SK-N-SH (cell line): ENCODE measurements around the gene UBE2E1. TPM values are rescaled to one million over a fixed set of nuclear protein-coding genes. Genes with fewer than 3 reads are reported as not detected.

Source experiments
- CTCF ChIA-PET: fragments of 300-600, 350-600 bp; formaldehyde crosslinking; extraction: SDS; loops from one replicate; lab custom pipeline; 2021; lab: Yijun Ruan, JAX
- POLR2A ChIA-PET: fragments of 350-600 bp; sonication (Branson Sonifier 250); formaldehyde crosslinking; extraction: SDS; loops from one replicate; lab custom pipeline; 2020; ENCODE audit warnings: antibody characterized with exemption, inconsistent platforms; lab: Yijun Ruan, JAX
- DNase-seq: peaks from one replicate; pipeline ENCODE4 v3.0.0; 2012
- H2AFZ ChIP-seq: fragments of 200-600 bp; sonication (generic); 2 replicates; pipeline ENCODE4 v1.8.1; 2016; ENCODE audit warnings: antibody characterized with exemption, mild to moderate bottlenecking, low read depth
- H3F3A ChIP-seq: fragments of 200-600 bp; sonication (generic); replicated peaks from 2 replicates; pipeline ENCODE3; 2016; ENCODE audit warnings: antibody characterized with exemption, mild to moderate bottlenecking; ENCODE audit not compliant: insufficient read depth
- H3K27ac ChIP-seq, 2 experiments: fragments of 200-500 bp in 1 of 2; fragments of 200-600 bp in 1 of 2; sonication (Bioruptor generic) in 1 of 2; sonication (generic), shearing (Covaris generic) in 1 of 2; 2 replicates each; pipeline versions ENCODE4 v1.5.1 to v1.6.1; 2014 to 2016; ENCODE audit warnings: low read depth in 2 of 2, inconsistent platforms in 1 of 2, low read length in 1 of 2, mild to moderate bottlenecking in 1 of 2, mixed read lengths in 1 of 2
- H3K27me3 ChIP-seq: fragments of 200-600 bp; sonication (generic), shearing (Covaris generic); 2 replicates; pipeline ENCODE4 v1.6.1; 2016; ENCODE audit warnings: mixed run types; ENCODE audit not compliant: insufficient read depth
- H3K36me3 ChIP-seq, 2 experiments: fragments of 200-500 bp in 1 of 2; fragments of 200-600 bp in 1 of 2; sonication (Bioruptor generic) in 1 of 2; sonication (generic) in 1 of 2; replicated peaks in 1 of 2; 2 replicates each; pipeline versions ENCODE3 to v1.5.1; 2014 to 2016; ENCODE audit warnings: low read length in 1 of 2, mild to moderate bottlenecking in 1 of 2; ENCODE audit not compliant: insufficient read depth in 2 of 2, control insufficient read depth in 1 of 2
- H3K4me1 ChIP-seq, 2 experiments: fragments of 200-500 bp in 1 of 2; fragments of 200-600 bp in 1 of 2; sonication (Bioruptor generic) in 1 of 2; sonication (generic), shearing (Covaris generic) in 1 of 2; 2 replicates each; pipeline versions ENCODE4 v1.5.1 to v1.6.1; 2014 to 2016; ENCODE audit warnings: low read depth in 1 of 2, low read length in 1 of 2, mixed run types in 1 of 2; ENCODE audit not compliant: insufficient read depth in 2 of 2, control insufficient read depth in 1 of 2
- H3K4me2 ChIP-seq: fragments of 200-600 bp; sonication (generic), shearing (Covaris generic); 2 replicates; pipeline ENCODE4 v1.6.1; 2017; ENCODE audit warnings: mixed run types
- H3K4me3 ChIP-seq, 2 experiments: fragments of 200-500 bp in 1 of 2; fragments of 200-600 bp in 1 of 2; sonication (Bioruptor generic) in 1 of 2; sonication (generic), shearing (Covaris generic) in 1 of 2; 2 replicates each; pipeline versions ENCODE4 v1.5.1 to v1.8.1; 2014 to 2016; ENCODE audit warnings: low read depth in 2 of 2, inconsistent platforms in 1 of 2, low read length in 1 of 2, mild to moderate bottlenecking in 1 of 2, mixed read lengths in 1 of 2, moderate library complexity in 1 of 2
- H3K79me2 ChIP-seq: fragments of 200-600 bp; sonication (generic); 2 replicates; pipeline ENCODE4 v1.8.1; 2017; ENCODE audit warnings: mild to moderate bottlenecking; ENCODE audit not compliant: insufficient read depth
- H3K9ac ChIP-seq: fragments of 200-600 bp; sonication (generic); 2 replicates; pipeline ENCODE4 v1.6.1; 2017; ENCODE audit warnings: mixed run types
- H3K9me2 ChIP-seq: fragments of 200-600 bp; sonication (generic); 2 replicates; pipeline ENCODE4 v1.6.1; 2017; ENCODE audit warnings: mixed run types
- H3K9me3 ChIP-seq: fragments of 200-600 bp; sonication (generic); 2 replicates; pipeline ENCODE4 v1.6.1; 2017; ENCODE audit warnings: mixed run types, mild to moderate bottlenecking, moderate library complexity
- H4K20me1 ChIP-seq: fragments of 200-600 bp; sonication (generic); 2 replicates; pipeline ENCODE4 v1.6.1; 2017; ENCODE audit warnings: mild to moderate bottlenecking, mixed run types; ENCODE audit not compliant: insufficient read depth
- CHD2 ChIP-seq: fragments of 150-350 bp; IDR thresholded peaks from 2 replicates; pipeline ENCODE4 v1.6.1; 2018; ENCODE audit warnings: low read length; ENCODE audit not compliant: partially characterized antibody
- EP300 ChIP-seq, 2 experiments: IDR thresholded peaks; 2 replicates each; pipeline versions ENCODE4 v1.4.0 to v1.6.1; 2012; ENCODE audit warnings: borderline replicate concordance in 1 of 2, low read depth in 1 of 2, low read length in 1 of 2
- GATA2 ChIP-seq: sonication (generic); formaldehyde crosslinking; IDR thresholded peaks from 2 replicates; pipeline ENCODE4 v1.5.0; 2020; ENCODE audit warnings: mild to moderate bottlenecking, missing genetic modification reagents
- MAX ChIP-seq: IDR thresholded peaks from 2 replicates; pipeline ENCODE4 v1.4.0; 2012; ENCODE audit warnings: low read depth
- MXI1 ChIP-seq: IDR thresholded peaks from 2 replicates; pipeline ENCODE4 v1.6.1; 2012; ENCODE audit warnings: mild to moderate bottlenecking, low read depth, low read length, improper control_type of control experiment
- NRF1 ChIP-seq: IDR thresholded peaks from 2 replicates; pipeline ENCODE4 v1.6.1; 2012; ENCODE audit warnings: low read depth, mild to moderate bottlenecking, low read length
- RAD21 ChIP-seq: IDR thresholded peaks from 2 replicates; pipeline ENCODE4 v1.6.1; 2012; ENCODE audit warnings: mild to moderate bottlenecking, low read length
- RCOR1 ChIP-seq: fragments of 150-350 bp; IDR thresholded peaks from 2 replicates; pipeline ENCODE4 v1.6.1; 2017; ENCODE audit warnings: antibody characterized with exemption, low read length
- RXRA ChIP-seq: IDR thresholded peaks from 2 replicates; pipeline ENCODE4 v1.4.0; 2012; ENCODE audit warnings: low read depth, mild to moderate bottlenecking, borderline replicate concordance
- YY1 ChIP-seq: IDR thresholded peaks from 2 replicates; pipeline ENCODE4 v1.4.0; 2012; ENCODE audit warnings: low read depth, mild to moderate bottlenecking
- WGBS: methylation state at CpG from one replicate; pipeline ENCODE4 v1.1.6; 2017; ENCODE audit warnings: low lambda C conversion rate; 5-methylcytosine and 5-hydroxymethylcytosine counted together
- polyA plus RNA-seq, 3 experiments: library from polyadenylated mRNA; depleted of rRNA; stranded (reverse); fragments of >200 nt; gene quantifications; 2 replicates each; pipeline ENCODE4 v1.2.3, GENCODE V29; 2012
- TF ChIP-seq, protein P1 (sequence below): IDR thresholded peaks from 2 replicates; pipeline ENCODE4 v1.4.0; 2012; ENCODE audit warnings: low read depth, borderline replicate concordance

The UBE2E1 gene
- polyA plus RNA-seq, 1 of the 3 experiments (the other 2 are of a cell fraction), result 59.9 TPM

DNA sequence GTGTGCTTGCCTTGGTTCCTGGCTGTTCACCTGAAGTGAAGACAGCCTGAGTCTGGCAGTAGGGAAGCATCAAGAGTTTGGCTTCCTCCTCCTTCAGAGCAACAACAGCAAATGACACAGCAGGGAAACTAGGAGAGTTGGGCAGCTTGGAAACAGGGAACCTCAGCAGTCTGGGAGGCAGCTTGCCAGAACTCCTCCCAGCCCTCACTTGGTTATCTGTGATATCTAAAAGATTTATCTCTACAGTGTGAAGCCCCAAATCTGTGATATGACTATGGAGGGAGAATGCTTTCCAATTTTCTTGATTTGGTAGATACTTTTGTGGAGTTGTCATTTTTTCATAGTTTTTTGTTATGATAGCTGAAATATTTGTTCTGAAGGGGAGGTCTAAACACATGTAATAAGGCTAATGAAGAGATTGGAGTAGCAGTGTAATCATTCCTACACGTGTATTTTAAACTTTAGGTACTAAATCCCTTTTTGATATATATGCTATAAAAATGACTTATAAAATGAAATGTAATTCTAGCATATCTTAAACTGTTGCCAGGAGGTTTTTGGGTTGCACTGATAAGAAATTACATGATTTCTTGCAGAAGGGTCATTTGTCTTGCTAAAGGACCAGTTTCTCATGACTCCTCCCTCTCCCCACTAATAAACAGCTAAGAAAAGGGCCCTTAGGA is 20.8 kb downstream of the UBE2E1 start:
- Histone ChIP-seq H3K4me3 (no peak overlapping the region), H3K36me3 (peaks cover 0 to 4% of the 10 kb centered on the region in 2 experiments), H3F3A (peaks cover 6% of the 10 kb centered on the region), H4K20me1 (peaks cover 73% of the 10 kb centered on the region), H3K4me2 (no peak overlapping the region), H3K27me3 (no peaks in the 10 kb centered on the region), H3K9me3 (no peaks in the 10 kb centered on the region), H3K9ac (no peak overlapping the region), H3K79me2 (peaks cover 67% of the 10 kb centered on the region), H3K27ac (no peak overlapping the region; a peak in 1 of 4 replicates), H3K9me2 (no peaks in the 10 kb centered on the region), H3K4me1 (peaks cover 6 to 11% of the 10 kb centered on the region in 2 experiments; a peak in 3 of 4 replicates), H2AFZ (no peak overlapping the region)
- 52% methylated on average over 1 of the region's 1 CpG for WGBS
- no peak for DNase-seq
- TF ChIP-seq, protein P1, sequence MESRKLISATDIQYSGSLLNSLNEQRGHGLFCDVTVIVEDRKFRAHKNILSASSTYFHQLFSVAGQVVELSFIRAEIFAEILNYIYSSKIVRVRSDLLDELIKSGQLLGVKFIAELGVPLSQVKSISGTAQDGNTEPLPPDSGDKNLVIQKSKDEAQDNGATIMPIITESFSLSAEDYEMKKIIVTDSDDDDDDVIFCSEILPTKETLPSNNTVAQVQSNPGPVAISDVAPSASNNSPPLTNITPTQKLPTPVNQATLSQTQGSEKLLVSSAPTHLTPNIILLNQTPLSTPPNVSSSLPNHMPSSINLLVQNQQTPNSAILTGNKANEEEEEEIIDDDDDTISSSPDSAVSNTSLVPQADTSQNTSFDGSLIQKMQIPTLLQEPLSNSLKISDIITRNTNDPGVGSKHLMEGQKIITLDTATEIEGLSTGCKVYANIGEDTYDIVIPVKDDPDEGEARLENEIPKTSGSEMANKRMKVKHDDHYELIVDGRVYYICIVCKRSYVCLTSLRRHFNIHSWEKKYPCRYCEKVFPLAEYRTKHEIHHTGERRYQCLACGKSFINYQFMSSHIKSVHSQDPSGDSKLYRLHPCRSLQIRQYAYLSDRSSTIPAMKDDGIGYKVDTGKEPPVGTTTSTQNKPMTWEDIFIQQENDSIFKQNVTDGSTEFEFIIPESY, result no peak
- TF ChIP-seq EP300 (IDR thresholded peaks at IDR 0.05; ENCODE audit: borderline replicate concordance in 1 of 2, low read depth in 1 of 2, low read length in 1 of 2), result peak in 1 of 2 experiments; percentile 13; a peak in 1 of 4 replicates
- peak; percentile 49; the same call in 1 of the 2 replicates for TF ChIP-seq GATA2
- ChIA-PET CTCF (interaction anchor here (0.9 to 1.6 kb wide), 6 partner anchors 9 to 422 kb away, joined by 3 to 5 read pairs (median 4); no protein-coding TSS in a partner anchor), POLR2A (no interaction called here)

GRCh38 chr3:23829242-23829934 is 23.6 kb downstream of the UBE2E1 start:
- no peak overlapping the region for H3K27ac ChIP-seq
- H3K9me2 ChIP-seq, result no peaks in the 10 kb centered on the region
- H3K9me3 ChIP-seq, result no peaks in the 10 kb centered on the region
- peaks cover 72% of the 10 kb centered on the region for H3K79me2 ChIP-seq
- POLR2A ChIA-PET, result interaction anchor here (0.6 kb wide), 1 partner anchor 31 kb away, joined by 3 read pairs; no protein-coding TSS in a partner anchor
- CTCF ChIA-PET, result interaction anchor here (0.9 kb wide), 1 partner anchor 28 kb away, joined by 3 read pairs; no protein-coding TSS in a partner anchor
- H3K4me2 ChIP-seq, result no peak overlapping the region
- H3K27me3 ChIP-seq, result no peaks in the 10 kb centered on the region
- H3K9ac ChIP-seq, result no peak overlapping the region
- H3K4me1 ChIP-seq, result peaks cover 6 to 11% of the 10 kb centered on the region in 2 experiments; a peak in 3 of 4 replicates
- no peak for DNase-seq
- no peak for TF ChIP-seq MAX
- TF ChIP-seq, protein P1, result no peak
- no peak for TF ChIP-seq CHD2
- no peak for TF ChIP-seq RCOR1
- no peak for TF ChIP-seq NRF1
- no peak for TF ChIP-seq MXI1
- no peak for TF ChIP-seq YY1
- TF ChIP-seq RAD21, result no peak
- TF ChIP-seq RXRA, result no peak
- TF ChIP-seq GATA2, result no peak
- no peak overlapping the region for H2AFZ ChIP-seq
- H4K20me1 ChIP-seq, result peaks cover 77% of the 10 kb centered on the region
- H3K36me3 ChIP-seq, result no peaks in the 10 kb centered on the region
- no peak overlapping the region for H3K4me3 ChIP-seq
- H3F3A ChIP-seq, result peaks cover 6% of the 10 kb centered on the region
- 74% methylated on average over 5 of the region's 5 CpGs for WGBS
